Adipocyte (in vitro differentiated cells): Measurements from ENCODE around the gene ACAD11.
A peak's percentile ranks its signal among the peaks of the same experiment; 100 is the strongest.

Experiments
- DNase-seq: peaks from one replicate; pipeline ENCODE4 v3.0.0-alpha.2; 2015; ENCODE audit warnings: low read depth
- H3K27me3 ChIP-seq: replicated peaks from 2 replicates; pipeline ENCODE4 v1.7.0; 2013; ENCODE audit warnings: mild to moderate bottlenecking, low read length, moderate library complexity; ENCODE audit not compliant: control insufficient read depth, insufficient read depth
- H3K36me3 ChIP-seq: 2 replicates; pipeline ENCODE4 v1.7.0; 2013; ENCODE audit warnings: low read length, mild to moderate bottlenecking, moderate library complexity; ENCODE audit not compliant: control insufficient read depth, insufficient read depth, severe bottlenecking
- H3K4me1 ChIP-seq: 2 replicates; pipeline ENCODE4 v1.7.0; 2013; ENCODE audit warnings: mild to moderate bottlenecking, low read length, moderate library complexity; ENCODE audit not compliant: control insufficient read depth, insufficient read depth
- H3K4me3 ChIP-seq: 2 replicates; pipeline ENCODE4 v1.7.0; 2013; ENCODE audit warnings: mild to moderate bottlenecking, low read length, moderate library complexity
- H3K9ac ChIP-seq: 2 replicates; pipeline ENCODE4 v1.7.0; 2013; ENCODE audit warnings: mild to moderate bottlenecking, low read length, moderate library complexity
- H3K9me3 ChIP-seq: 2 replicates; pipeline ENCODE4 v1.7.0; 2013; ENCODE audit warnings: mild to moderate bottlenecking, low read length, moderate library complexity; ENCODE audit not compliant: control insufficient read depth

ACAD11 gene

GRCh38 chr3:132662212-132662611 lies 2.6 kb upstream of the ACAD11 start:
- Histone ChIP-seq H3K9ac (peak overlapping the region; percentile 91), H3K9me3 (no peaks in the 10 kb centered on the region), H3K36me3 (peaks cover 19% of the 10 kb centered on the region), H3K4me3 (peak overlapping the region; percentile 91), H3K4me1 (peaks cover 28% of the 10 kb centered on the region), H3K27me3 (no peaks in the 10 kb centered on the region)
- no peak for DNase-seq

GRCh38 chr3:132661101-132661500 lies 1.5 kb upstream of the ACAD11 start:
- Histone ChIP-seq H3K9me3 (no peaks in the 10 kb centered on the region), H3K9ac (peak overlapping the region; percentile 91), H3K27me3 (no peaks in the 10 kb centered on the region), H3K4me3 (peak overlapping the region; percentile 91), H3K4me1 (peaks cover 34% of the 10 kb centered on the region), H3K36me3 (peaks cover 10% of the 10 kb centered on the region)
- peak; percentile 31 for DNase-seq

GRCh38 chr3:132660811-132661070 lies 1.1 kb upstream of the ACAD11 start:
- no peaks in the 10 kb centered on the region for H3K27me3 ChIP-seq
- no peaks in the 10 kb centered on the region for H3K9me3 ChIP-seq
- H3K4me1 ChIP-seq = peaks cover 35% of the 10 kb centered on the region
- peaks cover 7% of the 10 kb centered on the region for H3K36me3 ChIP-seq
- DNase-seq = peak; percentile 61
- peak overlapping the region; percentile 91 for H3K9ac ChIP-seq
- peak overlapping the region; percentile 91 for H3K4me3 ChIP-seq

GRCh38 chr3:132660052-132660810 lies 622 bp upstream of the ACAD11 start, which contains the start of gene UBA5:
Gene UBA5, plus strand, starts transcription at chr3:132660329. Its CDS starts 209 bp downstream, at chr3:132660538.
- Histone ChIP-seq H3K4me1 (peaks cover 35% of the 10 kb centered on the region), H3K9me3 (no peaks in the 10 kb centered on the region), H3K27me3 (no peaks in the 10 kb centered on the region), H3K4me3 (peak within 1 kb of the TSS; percentile 91), H3K9ac (peak within 1 kb of the TSS; percentile 91), H3K36me3 (peaks cover 6% of the 10 kb centered on the region)
- DNase-seq = peak; percentile 76

GRCh38 chr3:132659000-132659364 lies 627 bp downstream of the ACAD11 start:
- Histone ChIP-seq H3K9ac (peak overlapping the region; percentile 91), H3K9me3 (no peaks in the 10 kb centered on the region), H3K4me1 (peaks cover 34% of the 10 kb centered on the region), H3K4me3 (peak overlapping the region; percentile 91), H3K36me3 (peaks cover 5% of the 10 kb centered on the region), H3K27me3 (no peaks in the 10 kb centered on the region)
- DNase-seq = no peak

- Histone ChIP-seq H3K9me3 (no peaks in the 10 kb centered on the region), H3K9ac (peak overlapping the region; percentile 91), H3K4me1 (peaks cover 33% of the 10 kb centered on the region), H3K27me3 (no peaks in the 10 kb centered on the region), H3K36me3 (no peaks in the 10 kb centered on the region), H3K4me3 (peak overlapping the region; percentile 91)
- DNase-seq = peak; percentile 44
Observed at GRCh38 chr3:132657869-132658747, 1.5 kb downstream of the ACAD11 start.

- Histone ChIP-seq H3K9ac (no peak overlapping the region), H3K4me3 (no peak overlapping the region), H3K36me3 (no peaks in the 10 kb centered on the region), H3K27me3 (no peaks in the 10 kb centered on the region), H3K9me3 (no peaks in the 10 kb centered on the region), H3K4me1 (peaks cover 34% of the 10 kb centered on the region)
- no peak for DNase-seq
Observed at GRCh38 chr3:132655471-132655870, 4.1 kb downstream of the ACAD11 start.

GRCh38 chr3:132654721-132655120 lies 4.9 kb downstream of the ACAD11 start:
- Histone ChIP-seq H3K36me3 (no peaks in the 10 kb centered on the region), H3K27me3 (no peaks in the 10 kb centered on the region), H3K4me1 (peaks cover 34% of the 10 kb centered on the region), H3K9me3 (no peaks in the 10 kb centered on the region), H3K4me3 (no peak overlapping the region), H3K9ac (no peak overlapping the region)
- no peak for DNase-seq

GRCh38 chr3:132654190-132654589 lies 5.4 kb downstream of the ACAD11 start:
- no peak for DNase-seq
- Histone ChIP-seq H3K4me3 (no peak overlapping the region), H3K36me3 (no peaks in the 10 kb centered on the region), H3K9ac (no peak overlapping the region), H3K27me3 (no peaks in the 10 kb centered on the region), H3K9me3 (no peaks in the 10 kb centered on the region), H3K4me1 (peaks cover 34% of the 10 kb centered on the region)

- H3K4me1 ChIP-seq = peaks cover 25% of the 10 kb centered on the region
- H3K36me3 ChIP-seq = no peaks in the 10 kb centered on the region
- H3K9me3 ChIP-seq = no peaks in the 10 kb centered on the region
- no peaks in the 10 kb centered on the region for H3K27me3 ChIP-seq
- H3K9ac ChIP-seq = no peak overlapping the region
- H3K4me3 ChIP-seq = no peak overlapping the region
- peak; percentile 16 for DNase-seq
Observed at GRCh38 chr3:132652640-132653270, 6.9 kb downstream of the ACAD11 start.

GRCh38 chr3:132650153-132650552 lies 9.5 kb downstream of the ACAD11 start:
- H3K9me3 ChIP-seq = no peaks in the 10 kb centered on the region
- peaks cover 18% of the 10 kb centered on the region for H3K4me1 ChIP-seq
- H3K9ac ChIP-seq = no peak overlapping the region
- no peak for DNase-seq
- no peaks in the 10 kb centered on the region for H3K27me3 ChIP-seq
- H3K36me3 ChIP-seq = no peaks in the 10 kb centered on the region
- no peak overlapping the region for H3K4me3 ChIP-seq
